NCI-H2196 (cell line): ENCODE measurements around the gene TMEM72.
A peak's percentile ranks its signal among the peaks of the same experiment; 100 is the strongest.

Source experiments
- DNase-seq: peaks from one replicate; lab custom pipeline; 2025; ENCODE audit not compliant: unreplicated experiment; lab: John Stamatoyannopoulos, UW

The TMEM72 gene

DNA sequence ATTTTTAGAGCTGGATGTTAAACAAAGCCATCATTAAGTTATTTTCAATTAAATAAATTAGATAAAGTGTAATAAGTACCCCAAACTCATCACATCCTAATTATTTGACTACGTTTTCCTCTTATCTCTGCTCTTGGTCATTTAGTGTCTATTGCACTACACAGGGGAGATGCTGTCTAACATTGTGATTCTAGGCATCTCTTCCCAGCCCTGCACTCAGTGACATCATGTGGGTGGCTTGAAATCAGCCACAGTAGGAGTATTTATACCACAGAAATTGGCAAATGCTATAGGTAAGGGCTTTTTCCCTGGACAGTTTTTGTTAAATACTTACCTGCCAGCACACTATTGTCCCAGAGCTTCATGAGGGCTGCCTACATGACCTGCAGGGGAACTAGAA, 21.3 kb upstream of the TMEM72 start:
- DNase-seq = no peak

DNA sequence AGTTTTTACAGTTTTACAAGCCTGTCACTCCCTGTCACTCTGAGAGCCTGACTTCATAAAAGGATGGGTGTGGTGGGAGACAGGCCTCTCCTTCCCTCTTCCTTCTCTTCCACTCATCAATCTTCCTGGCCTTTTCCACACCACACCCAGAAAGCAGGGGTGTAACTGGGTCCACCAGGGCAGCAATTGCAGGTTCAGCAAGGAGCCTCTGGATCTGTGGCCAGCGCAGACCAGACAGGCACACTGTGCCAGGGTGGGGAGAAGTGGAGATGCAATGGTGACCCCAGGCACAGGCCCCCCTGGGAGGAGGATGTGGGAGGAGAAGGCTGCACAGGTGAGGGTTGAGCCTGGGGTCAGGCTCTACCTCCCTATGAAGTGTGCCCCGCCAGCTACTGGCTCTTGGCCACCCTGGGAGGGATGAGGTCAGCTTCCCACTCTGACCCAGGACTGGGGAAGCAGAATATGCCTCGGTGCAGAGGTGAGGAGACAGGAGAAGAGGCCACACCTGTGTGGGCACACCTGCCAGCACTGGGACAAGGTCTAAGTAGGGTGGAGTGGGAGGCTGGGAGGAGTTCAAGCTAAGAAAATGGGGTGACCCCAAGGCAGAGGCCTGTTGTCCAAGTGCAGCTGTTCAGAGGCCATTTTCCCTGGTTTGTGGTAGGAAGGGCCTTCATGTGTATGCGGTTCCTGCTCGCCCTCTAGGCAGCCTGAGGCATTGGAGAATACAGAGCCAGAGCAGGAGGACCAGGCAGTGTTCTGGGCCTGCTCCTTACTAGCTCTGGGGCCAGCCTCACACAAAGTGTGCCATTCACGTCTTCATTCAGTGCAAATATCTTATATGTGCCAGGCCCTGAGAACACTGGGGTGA, 20.2 kb upstream of the TMEM72 start:
- DNase-seq = no peak

GRCh38 chr10:44891721-44892120, 19.4 kb upstream of the TMEM72 start:
- no peak for DNase-seq

GRCh38 chr10:44893604-44894468, 17.3 kb upstream of the TMEM72 start:
- no peak for DNase-seq

GRCh38 chr10:44894691-44895090, 16.4 kb upstream of the TMEM72 start:
- DNase-seq = no peak

- no peak for DNase-seq
Observed at GRCh38 chr10:44895280-44895679, 15.9 kb upstream of the TMEM72 start.

- DNase-seq = no peak
Observed at GRCh38 chr10:44897049-44897448, 14.1 kb upstream of the TMEM72 start.

DNA sequence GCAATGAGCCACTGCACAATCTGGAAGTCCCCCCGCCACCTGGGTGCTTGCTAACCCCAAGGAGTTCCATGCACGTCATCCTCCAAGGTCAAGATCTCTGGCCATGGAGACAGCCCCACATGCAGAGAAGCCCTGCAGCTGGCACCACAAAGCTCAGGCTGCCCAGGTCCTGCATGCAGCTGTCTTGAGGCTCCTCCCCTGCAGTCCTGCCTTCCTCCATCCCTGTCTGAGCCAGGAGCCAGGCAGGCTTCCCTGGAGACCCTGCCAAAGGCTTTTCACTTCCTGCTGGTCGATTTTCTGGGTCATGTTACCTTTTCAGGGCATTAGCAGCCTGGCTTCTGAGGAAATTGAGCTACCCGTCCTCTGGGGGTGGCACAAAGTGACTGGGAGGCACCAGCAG, 12.5 kb upstream of the TMEM72 start:
- peak; percentile 54 for DNase-seq

DNA sequence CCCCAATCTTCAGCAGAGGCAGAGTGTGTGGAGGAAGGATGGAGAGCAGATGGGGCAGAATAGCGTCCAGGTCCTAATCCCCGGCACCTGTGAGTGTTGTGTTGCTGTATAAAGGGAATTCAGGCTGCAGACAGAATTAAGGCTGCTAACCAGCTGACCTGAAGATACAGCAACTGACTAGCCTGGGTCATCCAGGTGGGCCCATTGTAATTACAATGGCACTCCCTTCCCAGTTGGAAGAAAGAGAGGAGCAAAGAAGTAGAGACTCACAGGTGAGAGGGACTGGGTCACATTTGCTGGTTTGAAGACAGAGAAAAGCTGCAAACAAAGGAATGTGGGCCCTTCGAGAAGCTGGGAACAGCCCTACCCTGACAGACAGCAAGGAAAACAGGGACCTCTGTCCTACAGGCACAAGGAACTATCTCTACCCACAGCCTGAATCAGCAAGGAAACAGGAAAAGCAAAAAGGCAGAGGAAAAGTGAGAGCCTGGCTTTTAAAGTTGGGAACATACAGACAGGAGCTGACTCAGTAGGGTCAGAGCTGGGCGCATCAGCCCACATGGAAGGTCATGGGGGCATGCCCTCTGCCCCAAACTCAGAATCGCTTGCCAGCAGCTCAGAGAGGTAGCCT, 11.6 kb upstream of the TMEM72 start:
- no peak for DNase-seq

DNA sequence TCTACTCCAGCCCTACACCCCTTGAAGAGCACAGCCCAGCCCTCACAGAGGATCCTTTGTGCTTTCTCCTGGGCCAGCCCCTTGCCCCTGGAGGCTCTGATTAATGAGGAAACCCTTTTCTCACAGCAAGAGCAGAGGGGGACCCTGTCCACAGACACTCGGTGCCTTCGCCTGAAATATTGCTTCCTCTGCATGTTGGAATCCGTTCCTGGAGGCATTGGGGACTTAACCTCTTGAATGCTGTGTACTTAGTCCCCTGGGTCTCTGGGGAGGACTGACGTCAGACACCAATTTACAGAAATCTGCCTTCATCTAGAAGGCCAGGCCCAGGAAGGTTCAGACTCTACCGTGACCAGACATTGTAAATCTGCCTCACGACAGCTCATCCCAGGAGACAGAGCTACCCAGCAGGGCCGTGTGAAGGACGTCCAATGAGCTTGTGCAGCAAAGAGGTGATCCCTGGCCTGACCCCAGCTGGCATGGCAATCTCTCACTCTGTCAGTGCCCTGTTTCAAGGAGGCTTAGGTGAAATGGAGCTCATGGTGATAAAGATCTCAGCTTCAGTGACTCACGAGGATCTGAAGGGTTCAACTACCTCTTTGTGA, 8.1 kb upstream of the TMEM72 start:
- DNase-seq = peak; percentile 46

DNA sequence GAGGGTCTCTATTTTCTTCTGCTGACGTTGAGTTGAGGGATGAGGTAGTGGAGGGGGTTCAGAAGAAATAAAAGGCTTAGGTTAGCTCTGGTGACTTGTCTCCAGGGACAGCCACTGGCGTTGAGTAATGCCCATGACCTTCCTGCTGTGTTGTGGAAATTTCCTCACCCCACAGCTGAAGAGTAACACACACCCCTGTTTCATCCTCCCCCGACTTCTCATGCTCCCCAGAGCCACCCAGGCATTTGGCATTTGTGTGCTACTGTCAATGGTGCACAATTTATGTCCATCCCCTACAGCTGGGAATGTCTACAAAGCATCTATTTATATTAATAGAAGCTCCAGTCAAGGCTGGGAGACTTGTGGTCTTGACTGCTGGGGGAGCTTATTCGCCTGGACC, 4.7 kb upstream of the TMEM72 start:
- DNase-seq = no peak

GRCh38 chr10:44907556-44907955, 3.6 kb upstream of the TMEM72 start:
- DNase-seq = no peak

DNA sequence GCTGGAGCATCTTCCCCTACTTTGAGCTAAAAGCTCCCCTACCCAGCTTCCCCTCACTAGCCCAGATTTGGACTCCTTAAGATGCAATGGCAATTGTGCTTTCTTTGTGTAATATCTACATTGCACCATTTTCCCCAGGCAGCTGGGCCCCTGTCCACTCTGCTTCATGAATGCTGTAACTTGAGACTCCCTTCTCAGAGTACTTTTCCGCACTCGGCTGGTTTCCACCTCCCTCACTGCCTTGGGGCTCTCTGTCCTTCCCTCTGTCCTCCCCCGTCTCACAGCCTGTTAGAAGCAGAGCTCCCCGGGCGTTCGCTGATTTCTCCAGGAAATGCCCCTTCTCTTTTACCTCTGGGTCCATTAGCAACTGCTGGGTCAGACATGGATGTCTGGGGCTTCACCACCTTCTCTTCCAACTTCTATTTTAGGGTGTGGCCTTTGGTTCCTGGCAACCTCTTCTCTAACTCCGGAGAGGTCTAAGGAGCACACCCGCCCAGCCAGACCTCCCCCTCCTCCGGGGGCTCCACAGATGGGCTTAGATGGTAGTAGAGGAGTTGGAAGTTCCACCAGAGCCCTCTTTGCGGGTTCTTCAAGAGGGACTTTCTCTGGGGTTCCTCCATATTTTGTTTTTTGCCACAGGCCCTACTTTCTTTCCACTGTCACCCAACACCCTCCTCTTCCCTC, 2.9 kb upstream of the TMEM72 start:
- DNase-seq = peak; percentile 37

- peak; percentile 65 for DNase-seq
Observed at GRCh38 chr10:44908936-44909630, 2.1 kb upstream of the TMEM72 start.

DNA sequence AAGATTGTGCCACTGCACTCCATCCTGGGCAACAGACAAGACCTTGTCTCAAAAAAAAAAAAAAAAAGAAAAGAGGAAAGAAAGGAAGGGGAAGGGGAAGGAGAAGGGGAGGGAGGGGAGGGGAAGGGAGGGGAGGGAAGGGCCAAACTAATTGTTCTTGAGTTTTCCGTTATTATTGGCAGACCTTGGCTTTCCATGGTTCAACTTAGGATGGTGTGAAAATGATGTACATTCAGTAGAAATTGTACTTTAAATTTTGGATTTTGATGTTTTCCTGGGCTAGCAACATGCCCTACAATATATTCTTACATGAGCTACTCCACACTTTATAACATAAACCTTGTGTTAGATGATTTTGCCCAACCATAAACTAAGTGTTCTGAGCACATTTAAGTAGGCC, 1.2 kb upstream of the TMEM72 start:
- no peak for DNase-seq

DNA sequence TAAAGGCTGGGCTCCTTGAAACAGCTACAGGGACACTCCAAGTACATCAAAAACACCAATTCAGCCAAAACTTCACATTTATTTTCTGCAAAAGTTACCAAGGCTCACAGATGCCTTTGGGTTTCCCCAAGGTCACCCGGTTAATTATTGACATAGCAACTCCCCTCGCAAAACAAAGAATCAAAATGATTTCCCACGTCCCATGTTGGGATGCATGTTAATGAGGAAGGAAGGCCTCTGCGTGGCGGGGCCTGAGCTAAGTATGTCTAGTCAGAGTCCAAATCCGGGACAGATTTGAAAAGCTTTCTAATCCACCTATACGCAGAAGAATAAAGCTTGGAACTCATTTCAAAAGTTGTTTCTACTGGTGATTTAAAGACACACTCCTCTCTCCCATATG, 535 bp upstream of the TMEM72 start:
- DNase-seq = no peak

DNA sequence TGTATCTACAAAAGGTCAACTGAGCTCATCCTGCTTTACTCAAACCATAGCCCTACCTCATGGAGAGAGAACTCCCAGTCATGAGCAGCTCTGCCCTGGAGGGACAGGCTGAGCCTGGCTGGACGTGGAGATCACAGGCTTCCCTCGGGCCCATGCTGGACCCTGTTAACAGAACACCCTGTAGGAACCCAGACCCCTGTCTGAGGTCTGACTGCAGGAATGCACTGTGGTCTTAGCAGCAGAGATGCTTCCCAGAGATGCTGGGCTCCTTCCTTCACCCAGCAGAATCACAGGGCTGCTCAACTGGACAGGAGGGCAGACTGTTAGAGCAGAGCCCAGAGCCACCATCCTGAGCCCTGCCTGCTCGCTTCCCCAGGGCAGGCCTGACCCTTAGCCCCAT, 814 bp downstream of the TMEM72 start:
- no peak for DNase-seq

GRCh38 chr10:44913350-44914081, 2.4 kb downstream of the TMEM72 start:
- no peak for DNase-seq

DNA sequence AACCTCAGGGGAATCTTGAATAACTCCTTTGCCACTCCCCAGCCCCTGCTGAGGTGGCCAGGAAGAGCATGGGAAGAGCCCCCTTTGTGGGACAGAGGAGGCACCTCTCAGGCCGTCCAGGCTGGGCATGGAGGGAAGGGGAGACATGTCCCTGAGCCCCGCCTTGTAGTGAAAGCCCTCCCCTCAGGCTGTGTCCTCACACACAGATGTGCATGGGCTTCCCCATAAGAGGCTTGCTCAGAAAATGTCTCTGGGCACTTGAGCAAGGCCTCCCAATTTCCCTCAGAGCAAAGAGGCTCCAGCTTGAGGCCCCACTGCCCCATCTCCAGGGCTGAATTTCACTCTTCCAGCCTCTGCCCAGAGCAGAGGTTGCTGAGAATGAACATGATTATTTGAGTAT, 3.8 kb downstream of the TMEM72 start:
- no peak for DNase-seq
